Activated T-cell treated with anti-CD3 and anti-CD28 coated beads for 4 hours (primary cell): Measurements from ENCODE around the gene OSM.

Experiments used
- DNase-seq: peaks from one replicate; pipeline ENCODE4 v3.0.0-alpha.2; 2020

Gene OSM

GRCh38 chr22:30261134-30261533 is 5.5 kb downstream of the OSM start:
- DNase-seq: no peak

GRCh38 chr22:30260682-30261081 is 6.0 kb downstream of the OSM start:
- no peak for DNase-seq

- DNase-seq: no peak
These were observed 6.4 kb downstream of the OSM start for GRCh38 chr22:30260276-30260675.

- DNase-seq: no peak
These were observed 12.3 kb downstream of the OSM start for GRCh38 chr22:30254314-30254713.

GRCh38 chr22:30253205-30253852 is 13.3 kb downstream of the OSM start:
- DNase-seq: no peak

GRCh38 chr22:30252411-30253204 is 14.0 kb downstream of the OSM start:
- DNase-seq: no peak

GRCh38 chr22:30251711-30252110 is 14.9 kb downstream of the OSM start:
- DNase-seq: no peak

GRCh38 chr22:30250661-30251267 is 15.9 kb downstream of the OSM start:
- DNase-seq: no peak

- DNase-seq: no peak
These were observed 16.5 kb downstream of the OSM start for GRCh38 chr22:30250039-30250565.

GRCh38 chr22:30249049-30250038 is 17.3 kb downstream of the OSM start:
- no peak for DNase-seq

GRCh38 chr22:30248484-30248883 is 18.2 kb downstream of the OSM start:
- no peak for DNase-seq

- no peak for DNase-seq
These were observed 18.7 kb downstream of the OSM start for GRCh38 chr22:30247974-30248373.

GRCh38 chr22:30247561-30247960 is 19.1 kb downstream of the OSM start:
- no peak for DNase-seq

- no peak for DNase-seq
These were observed 19.8 kb downstream of the OSM start for GRCh38 chr22:30246814-30247376.

- peak; percentile 38 for DNase-seq
These were observed 20.5 kb downstream of the OSM start, which contains the start of gene LIF for GRCh38 chr22:30245985-30246813. TSS of gene LIF (minus strand) at chr22:30246759. CDS start at chr22:30246695, 64 bp downstream.

GRCh38 chr22:30245181-30245984 is 21.3 kb downstream of the OSM start:
- no peak for DNase-seq

- no peak for DNase-seq
These were observed 22.0 kb downstream of the OSM start for GRCh38 chr22:30244641-30245040.

- no peak for DNase-seq
These were observed 22.6 kb downstream of the OSM start for GRCh38 chr22:30244066-30244465.

- no peak for DNase-seq
These were observed 23.0 kb downstream of the OSM start for GRCh38 chr22:30243661-30244060.
